NCI-H128 (cell line): ENCODE data around the gene EDC4.
"Not testable (repeated sequence)": the region's sequence is repeated elsewhere in the genome, so short reads cannot be mapped to it uniquely, and the experiment has no call there.

ENCODE experiments used
- DNase-seq: peaks from one replicate; lab custom pipeline; 2025; ENCODE audit not compliant: unreplicated experiment; lab: John Stamatoyannopoulos, UW

EDC4 gene

GRCh38 chr16:67872631-67873434, at the start of gene EDC4:
TSS of gene EDC4 (plus strand) at chr16:67873052. CDS start at chr16:67873262, 210 bp downstream.
- no peak for DNase-seq

- DNase-seq: no peak
Measured at GRCh38 chr16:67825119-67825518, 47.7 kb upstream of the EDC4 start.

GRCh38 chr16:67825906-67826305, 46.9 kb upstream of the EDC4 start:
- no peak for DNase-seq

GRCh38 chr16:67828651-67829050, 44.2 kb upstream of the EDC4 start:
- DNase-seq: no peak

- DNase-seq: no peak
Measured at GRCh38 chr16:67833030-67833414, 39.8 kb upstream of the EDC4 start.

GRCh38 chr16:67833415-67834241, 39.2 kb upstream of the EDC4 start:
- peak; percentile 72 for DNase-seq

GRCh38 chr16:67834242-67834614, 38.6 kb upstream of the EDC4 start:
- no peak for DNase-seq

GRCh38 chr16:67837190-67837589, 35.7 kb upstream of the EDC4 start:
- not testable (repeated sequence) for DNase-seq

GRCh38 chr16:67837811-67838210, 35.0 kb upstream of the EDC4 start:
- no peak for DNase-seq

- no peak for DNase-seq
Measured at GRCh38 chr16:67841198-67841815, 31.5 kb upstream of the EDC4 start.

GRCh38 chr16:67841816-67842508, 30.9 kb upstream of the EDC4 start, which contains the start of gene THAP11:
TSS of gene THAP11 (plus strand) at chr16:67842320. CDS start at chr16:67842555, 235 bp downstream.
- DNase-seq: peak; percentile 92

- no peak for DNase-seq
Measured at GRCh38 chr16:67842509-67843342, 30.1 kb upstream of the EDC4 start.

GRCh38 chr16:67843343-67843765, 29.5 kb upstream of the EDC4 start:
- DNase-seq: no peak

- no peak for DNase-seq
Measured at GRCh38 chr16:67844497-67844896, 28.4 kb upstream of the EDC4 start.

- DNase-seq: no peak
Measured at GRCh38 chr16:67845291-67846062, 27.4 kb upstream of the EDC4 start.

- DNase-seq: no peak
Measured at GRCh38 chr16:67846063-67846319, 26.9 kb upstream of the EDC4 start.

GRCh38 chr16:67846320-67847063, 26.4 kb upstream of the EDC4 start, which contains the start of gene NUTF2:
TSS of gene NUTF2 (plus strand) at chr16:67846933. CDS start at chr16:67865131, 18,198 bp downstream.
- DNase-seq: peak; percentile 79

GRCh38 chr16:67847064-67847861, 25.6 kb upstream of the EDC4 start, which contains the start of gene CENPT:
TSS of gene CENPT (minus strand) at chr16:67847693. CDS start at chr16:67833859, 13,834 bp downstream.
- DNase-seq: no peak
